HCT116 (cell line): Measurements from ENCODE around the gene LRP1. TPM values are rescaled to one million over a fixed set of nuclear protein-coding genes. Genes with fewer than 3 reads are reported as not detected.
A peak's percentile ranks its signal among the peaks of the same experiment; 100 is the strongest.

Source experiments
- ATAC-seq: fragments of 200-7000 bp; cut with Tn5 transposase; 2 replicates; pipeline ENCODE4 v1.9.1; 2020; ENCODE audit warnings: mild to moderate bottlenecking, moderate library complexity
- BruUV-seq: library from RNA; stranded (reverse); fragments of 400-500 nt; replicated peaks from 2 replicates; lab custom pipeline; 2021; lab: Mats Ljungman, UMichigan
- CTCF ChIA-PET: fragments of 300-600 bp; sonication (Branson Sonifier 250); formaldehyde crosslinking; loops from one replicate; lab custom pipeline; 2021; ENCODE audit warnings: antibody characterized with exemption; lab: Charles Lee
- POLR2A ChIA-PET: fragments of 300-600, 350-600 bp; sonication (Branson Sonifier 250); formaldehyde crosslinking; loops from one replicate; lab custom pipeline; 2021; ENCODE audit warnings: antibody characterized with exemption; lab: Charles Lee
- RAD21 ChIA-PET, 2 experiments: fragments of 300-600 bp; sonication (Branson Sonifier 250); formaldehyde crosslinking; loops; one replicate each; lab custom pipeline; 2023; ENCODE audit warnings: low total read pairs in 2 of 2; ENCODE audit not compliant: uncharacterized antibody in 2 of 2, unreplicated experiment in 2 of 2, low non-redundant PET in 1 of 2; lab: Charles Lee
- DNase-seq: peaks from one replicate; pipeline ENCODE4 v3.0.0-alpha.2; 2010; ENCODE audit warnings: low read depth, low spot score
- H2AFZ ChIP-seq: fragments of 200-600 bp; shearing (Covaris generic), sonication (generic); 2 replicates; pipeline ENCODE4 v1.6.1; 2017; ENCODE audit warnings: low read depth, mixed run types, mixed read lengths, antibody characterized with exemption, low read length; ENCODE audit not compliant: poor library complexity, severe bottlenecking
- H3K27ac ChIP-seq: 2 replicates; pipeline ENCODE4 v1.5.1; 2012; ENCODE audit warnings: low read depth, low read length
- H3K27me3 ChIP-seq: fragments of 200-600 bp; sonication (generic); 2 replicates; pipeline ENCODE4 v1.6.1; 2016; ENCODE audit warnings: mixed run types, low read length, mixed read lengths; ENCODE audit not compliant: insufficient read depth
- H3K36me3 ChIP-seq, 2 experiments: fragments of 200-500 bp in 1 of 2; fragments of 200-600 bp in 1 of 2; sonication (Bioruptor generic) in 1 of 2; sonication (generic) in 1 of 2; 2 replicates each; pipeline versions ENCODE4 v1.5.1 to v1.6.1; 2014 to 2016; ENCODE audit warnings: low read length in 2 of 2, inconsistent platforms in 1 of 2, mixed read lengths in 1 of 2, mixed run types in 1 of 2; ENCODE audit not compliant: insufficient read depth in 2 of 2, control insufficient read depth in 1 of 2
- H3K4me1 ChIP-seq, 2 experiments: fragments of 200-600 bp in 1 of 2; sonication (generic) in 1 of 2; 2 replicates each; pipeline versions ENCODE4 v1.5.1 to v1.6.1; 2012 to 2017; ENCODE audit warnings: low read length in 2 of 2, inconsistent platforms in 1 of 2, mild to moderate bottlenecking in 1 of 2, mixed read lengths in 1 of 2, mixed run types in 1 of 2, moderate library complexity in 1 of 2; ENCODE audit not compliant: insufficient read depth in 2 of 2, control insufficient read depth in 1 of 2
- H3K4me2 ChIP-seq: fragments of 200-600 bp; sonication (generic); 2 replicates; pipeline ENCODE4 v1.6.1; 2017; ENCODE audit warnings: mixed run types, low read length, mixed read lengths
- H3K4me3 ChIP-seq, 2 experiments: fragments of 200-600 bp in 1 of 2; sonication (generic) in 1 of 2; replicated peaks in 1 of 2; 2 replicates each; pipeline ENCODE4 v1.5.1; 2011 to 2016; ENCODE audit warnings: low read length in 2 of 2, control low read depth in 1 of 2, low read depth in 1 of 2, mild to moderate bottlenecking in 1 of 2, mixed read lengths in 1 of 2, mixed run types in 1 of 2
- H3K79me2 ChIP-seq: fragments of 200-600 bp; sonication (generic); 2 replicates; pipeline ENCODE4 v1.6.1; 2017; ENCODE audit warnings: mild to moderate bottlenecking, mixed run types, low read length, moderate library complexity, mixed read lengths; ENCODE audit not compliant: insufficient read depth
- H3K9ac ChIP-seq: fragments of 200-600 bp; sonication (generic); 2 replicates; pipeline ENCODE4 v1.6.1; 2016; ENCODE audit warnings: low read length, mixed read lengths
- H3K9me2 ChIP-seq: fragments of 200-600 bp; sonication (generic), shearing (Covaris generic); 2 replicates; pipeline ENCODE4 v1.6.1; 2017; ENCODE audit warnings: mixed run types, mild to moderate bottlenecking, moderate library complexity; ENCODE audit not compliant: insufficient read depth
- H3K9me3 ChIP-seq, 2 experiments: fragments of 200-500 bp in 1 of 2; fragments of 200-600 bp in 1 of 2; sonication (Bioruptor generic) in 1 of 2; sonication (generic) in 1 of 2; 2 replicates each; pipeline ENCODE4 v1.6.1; 2014 to 2017; ENCODE audit warnings: low read length in 2 of 2, mixed read lengths in 2 of 2, inconsistent platforms in 1 of 2, low read depth in 1 of 2, mild to moderate bottlenecking in 1 of 2, mixed run types in 1 of 2, moderate library complexity in 1 of 2; ENCODE audit not compliant: control insufficient read depth in 1 of 2, insufficient read depth in 1 of 2
- H4K20me1 ChIP-seq: fragments of 200-600 bp; sonication (generic), shearing (Covaris generic); 2 replicates; pipeline ENCODE4 v1.6.1; 2017; ENCODE audit warnings: mixed run types, mild to moderate bottlenecking, moderate library complexity; ENCODE audit not compliant: insufficient read depth
- intact Hi-C: fragments of 100-400 bp; cut with micrococcal nuclease; formaldehyde crosslinking; loops from 2 replicates; pipeline ENCODE4 v1.10.0; 2022
- total RNA-seq: library from RNA; stranded (reverse); gene quantifications from one replicate; pipeline ENCODE4 v1.2.1, GENCODE V29; 2021; ENCODE audit not compliant: unreplicated experiment
- TF ChIP-seq, protein P1 (sequence below), 3 experiments: fragments of 200-600 bp in 1 of 3; sonication (generic) in 1 of 3; IDR thresholded peaks in 2 of 3; conservative IDR thresholded peaks in 1 of 3; 2 replicates each; pipeline ENCODE4 v1.5.1; 2012 to 2017; ENCODE audit warnings: low read depth in 2 of 3, low read length in 2 of 3, antibody characterized with exemption in 1 of 3, borderline replicate concordance in 1 of 3, control low read depth in 1 of 3, mild to moderate bottlenecking in 1 of 3, mixed read lengths in 1 of 3, mixed run types in 1 of 3, moderate library complexity in 1 of 3; ENCODE audit not compliant: insufficient read depth in 1 of 3
- TF ChIP-seq, protein P2 (sequence below): IDR thresholded peaks from 2 replicates; pipeline ENCODE4 v1.6.1; 2011; ENCODE audit warnings: mild to moderate bottlenecking, low read length, moderate library complexity; ENCODE audit not compliant: insufficient replicate concordance; ENCODE audit errors: extremely low read depth

The LRP1 gene
- total RNA-seq, 1 experiment from 2014 or later, result 12.0 TPM

DNA sequence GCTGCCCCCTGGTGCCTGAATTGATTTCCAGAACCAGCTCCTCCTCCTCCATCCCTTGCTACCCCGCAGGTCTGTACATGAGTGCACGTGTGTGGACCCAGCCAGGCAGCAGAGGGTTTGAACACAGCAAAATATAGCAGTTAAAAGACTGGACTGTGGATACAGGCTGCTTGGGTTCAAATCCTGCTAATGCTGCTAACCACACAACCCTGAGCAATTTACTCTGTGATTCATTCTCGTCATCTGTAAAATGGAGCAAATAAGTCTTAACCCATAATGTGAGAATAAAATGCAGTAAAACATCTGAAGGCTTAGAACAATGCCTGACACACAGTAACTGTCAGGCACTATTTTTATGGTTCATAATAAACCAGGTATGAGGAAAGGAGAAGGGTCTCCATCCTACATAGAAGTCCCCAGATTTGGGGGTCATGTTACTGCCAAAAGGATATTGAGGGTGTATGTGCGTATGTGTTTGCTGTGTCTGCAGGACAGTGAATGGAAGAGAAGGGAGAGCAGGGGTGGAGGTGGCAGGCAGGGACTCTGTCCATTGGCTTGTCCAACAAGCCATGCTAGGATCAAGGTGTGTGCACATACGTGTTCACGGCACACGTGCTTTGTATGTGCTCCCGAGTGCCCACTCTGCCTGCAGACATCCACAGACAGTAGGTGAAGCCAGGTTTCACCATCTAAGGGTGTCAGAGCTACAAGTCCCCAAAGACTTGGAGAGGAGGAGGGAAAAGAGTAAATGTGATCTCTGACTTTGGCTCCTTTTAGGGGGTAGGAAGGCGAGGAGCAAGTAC is 15.6 kb upstream of the LRP1 start:
- ATAC-seq, result no peak; the same call in 1 of the 2 replicates
- H3K36me3 ChIP-seq, result 0 out of 4 replicates have a peak, but pooled peaks cover 0 to 2% of the 10 kb centered on the region in 2 experiments
- DNase-seq, result no peak
- no TSS peak for BruUV-seq
- ChIA-PET CTCF (interaction anchor here (0.8 to 3.9 kb wide), 22 partner anchors 9 to 273 kb away, joined by 3 to 181 read pairs (median 7); partner anchors contain the start of genes LRP1, NAB2, NEMP1 and ZBTB39), RAD21 (interaction anchor here (0.6 to 2.3 kb wide), 21 partner anchors 9 to 188 kb away, joined by 3 to 60 read pairs (median 4); partner anchors contain the start of genes LRP1 (in 2 of the 2) and NEMP1 (in 2 of the 2)), POLR2A (interaction anchor here (0.7 to 3.3 kb wide), 17 partner anchors 12 to 1138 kb away, joined by 3 to 55 read pairs (median 5); partner anchors contain the start of genes LRP1, NAB2, NACA and NEMP1)
- peak overlapping the region; percentile 13 for H2AFZ ChIP-seq
- peak overlapping the region; percentile 91 for H3K27ac ChIP-seq
- peak overlapping the region in 1 of 2 experiments; percentile 80; a peak in 3 of 4 replicates for H3K4me3 ChIP-seq
- H3K4me1 ChIP-seq, result peaks cover 11 to 36% of the 10 kb centered on the region in 2 experiments
- peaks cover 15% of the 10 kb centered on the region for H3K79me2 ChIP-seq
- no peaks in the 10 kb centered on the region for H4K20me1 ChIP-seq
- no peaks in the 10 kb centered on the region for H3K9me2 ChIP-seq
- H3K27me3 ChIP-seq, result no peaks in the 10 kb centered on the region
- H3K4me2 ChIP-seq, result peak overlapping the region; percentile 92
- peak overlapping the region; percentile 96 for H3K9ac ChIP-seq
- intact Hi-C loops, result loop anchor here (1.0 kb wide), 2 partner anchors 43 to 104 kb away; no protein-coding TSS in a partner anchor
- no peaks in the 10 kb centered on the region for H3K9me3 ChIP-seq
- TF ChIP-seq, protein P1, sequence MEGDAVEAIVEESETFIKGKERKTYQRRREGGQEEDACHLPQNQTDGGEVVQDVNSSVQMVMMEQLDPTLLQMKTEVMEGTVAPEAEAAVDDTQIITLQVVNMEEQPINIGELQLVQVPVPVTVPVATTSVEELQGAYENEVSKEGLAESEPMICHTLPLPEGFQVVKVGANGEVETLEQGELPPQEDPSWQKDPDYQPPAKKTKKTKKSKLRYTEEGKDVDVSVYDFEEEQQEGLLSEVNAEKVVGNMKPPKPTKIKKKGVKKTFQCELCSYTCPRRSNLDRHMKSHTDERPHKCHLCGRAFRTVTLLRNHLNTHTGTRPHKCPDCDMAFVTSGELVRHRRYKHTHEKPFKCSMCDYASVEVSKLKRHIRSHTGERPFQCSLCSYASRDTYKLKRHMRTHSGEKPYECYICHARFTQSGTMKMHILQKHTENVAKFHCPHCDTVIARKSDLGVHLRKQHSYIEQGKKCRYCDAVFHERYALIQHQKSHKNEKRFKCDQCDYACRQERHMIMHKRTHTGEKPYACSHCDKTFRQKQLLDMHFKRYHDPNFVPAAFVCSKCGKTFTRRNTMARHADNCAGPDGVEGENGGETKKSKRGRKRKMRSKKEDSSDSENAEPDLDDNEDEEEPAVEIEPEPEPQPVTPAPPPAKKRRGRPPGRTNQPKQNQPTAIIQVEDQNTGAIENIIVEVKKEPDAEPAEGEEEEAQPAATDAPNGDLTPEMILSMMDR (IDR thresholded peaks at IDR 0.05 in 2 of 3, conservative IDR thresholded peaks at IDR 0.05 in 1 of 3; ENCODE audit: borderline replicate concordance in 1 of 3, insufficient read depth in 1 of 3, low read depth in 2 of 3, low read length in 2 of 3), result peak in 2 of 3 experiments; percentile 86 to 91; a peak in 4 of 6 replicates
- TF ChIP-seq, protein P2, sequence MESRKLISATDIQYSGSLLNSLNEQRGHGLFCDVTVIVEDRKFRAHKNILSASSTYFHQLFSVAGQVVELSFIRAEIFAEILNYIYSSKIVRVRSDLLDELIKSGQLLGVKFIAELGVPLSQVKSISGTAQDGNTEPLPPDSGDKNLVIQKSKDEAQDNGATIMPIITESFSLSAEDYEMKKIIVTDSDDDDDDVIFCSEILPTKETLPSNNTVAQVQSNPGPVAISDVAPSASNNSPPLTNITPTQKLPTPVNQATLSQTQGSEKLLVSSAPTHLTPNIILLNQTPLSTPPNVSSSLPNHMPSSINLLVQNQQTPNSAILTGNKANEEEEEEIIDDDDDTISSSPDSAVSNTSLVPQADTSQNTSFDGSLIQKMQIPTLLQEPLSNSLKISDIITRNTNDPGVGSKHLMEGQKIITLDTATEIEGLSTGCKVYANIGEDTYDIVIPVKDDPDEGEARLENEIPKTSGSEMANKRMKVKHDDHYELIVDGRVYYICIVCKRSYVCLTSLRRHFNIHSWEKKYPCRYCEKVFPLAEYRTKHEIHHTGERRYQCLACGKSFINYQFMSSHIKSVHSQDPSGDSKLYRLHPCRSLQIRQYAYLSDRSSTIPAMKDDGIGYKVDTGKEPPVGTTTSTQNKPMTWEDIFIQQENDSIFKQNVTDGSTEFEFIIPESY, result no peak
